Heart left ventricle (tissue), 13 donors: ENCODE results near the gene APP.

Experiments
- CTCF ChIP-seq, 12 donors: fragments of 200-600 bp; sonication (generic) in 4 of 12; IDR thresholded peaks; one replicate each; pipeline versions ENCODE4 v1.5.0 to v1.8.0; 2018 to 2022; ENCODE audit warnings: antibody characterized with exemption in 12 of 12, mild to moderate bottlenecking in 5 of 12
- POLR2A ChIP-seq, 2 donors: fragments of 450-650 bp; IDR thresholded peaks; one replicate each; pipeline ENCODE4 v1.6.1; 2017; ENCODE audit warnings: antibody characterized with exemption in 2 of 2, mild to moderate bottlenecking in 2 of 2, moderate library complexity in 2 of 2
- donor health status: ischemic (EF 13 %, LVEDD 7.1; RV severe dilation, severe dysfunction).
- donor health status: DM: no; HTN: yes; CAD: no.
- donor health status: DM: no; HTN: no; CAD: no.
- donor health status: ischemic (EF 25% LVEDD 6.9; RV normal size, moderate dysfunction).
- donor health status: ischemic (EF 25% LVEDD 5.7; RV mildly dilated, moderate dysfunction).
- donor health status: ischemic (EF 35%, LVEDD 5.7; RV mildly dilated, moderate dysfunction).
- donor health status: nonischemic (EF 11% LVEDD 7.7; RV severe dilation, severe dysfunction).
- donor health status: DM: yes; HTN: yes; CAD: no.
- donor health status: PGD.
- donor health status: ischemic (EF 29% LVEDD 5.4; RV normal size, mild dysfunction).
- donor health status: nonischemic (EF 23%, LVEDD 6.1; RV moderate dilation, normal function).

DNA sequence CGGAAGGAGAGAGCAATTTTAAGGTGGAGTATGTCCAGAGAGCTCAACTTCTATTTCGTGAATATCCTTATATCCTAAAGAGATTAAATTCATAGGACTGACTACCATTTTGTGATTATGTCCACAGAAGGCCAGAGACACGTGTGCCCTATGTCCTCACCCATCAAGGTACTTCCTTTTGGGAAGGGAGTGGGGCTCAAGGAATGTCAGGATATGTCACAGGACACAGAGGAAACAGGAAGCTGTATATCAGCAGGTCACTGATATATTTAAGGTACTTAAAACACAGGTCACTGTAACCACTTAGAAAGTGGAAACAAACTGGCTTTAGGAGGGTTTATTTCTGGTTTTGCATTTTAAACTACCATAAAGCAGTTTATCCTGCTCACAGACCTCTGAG is 184.6 kb downstream of the APP start:
- TF ChIP-seq CTCF (IDR thresholded peaks at IDR 0.05) (no peak), POLR2A (IDR thresholded peaks at IDR 0.05) (no peak)
